ENCODE data around the gene NUDT16. TPM values are rescaled to one million over a fixed set of nuclear protein-coding genes. Genes with fewer than 3 reads are reported as not detected.

NUDT16 gene
- total and polyA plus RNA-seq, 12 donors = 26.7 to 44.1 (median 38.5) TPM

DNA sequence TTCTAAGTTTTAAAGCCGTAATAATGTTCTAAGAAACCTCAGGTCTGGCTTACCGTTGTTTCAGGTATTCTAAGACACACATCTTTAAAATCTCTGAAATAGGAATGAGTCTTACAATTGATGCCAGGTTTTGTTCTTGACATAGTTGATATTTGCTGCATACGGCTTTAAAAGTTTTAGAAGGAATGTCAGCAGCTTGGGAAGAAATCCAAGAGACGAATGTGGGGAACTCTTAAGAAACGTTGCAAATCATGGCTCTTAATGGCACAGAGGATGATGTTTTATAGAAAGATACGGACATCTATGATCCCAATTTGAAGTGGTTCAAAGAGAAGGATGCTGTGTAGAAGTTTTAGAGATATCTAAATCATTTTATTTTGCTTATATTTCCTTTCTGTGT is 11.5 kb downstream of the NUDT16 start:
- intact Hi-C loops (cut with DNase I) = no loop called here
- Histone ChIP-seq H3K27ac (no peak overlapping the region), H3K36me3 (no peaks in the 10 kb centered on the region), H3K4me1 (peaks cover 0 to 16% (median 6%) of the 10 kb centered on the region in 9 donors), H3K9me3 (no peaks in the 10 kb centered on the region), H3K27me3 (no peaks in the 10 kb centered on the region), H3K4me3 (no peak overlapping the region)
- TF ChIP-seq, protein P1, sequence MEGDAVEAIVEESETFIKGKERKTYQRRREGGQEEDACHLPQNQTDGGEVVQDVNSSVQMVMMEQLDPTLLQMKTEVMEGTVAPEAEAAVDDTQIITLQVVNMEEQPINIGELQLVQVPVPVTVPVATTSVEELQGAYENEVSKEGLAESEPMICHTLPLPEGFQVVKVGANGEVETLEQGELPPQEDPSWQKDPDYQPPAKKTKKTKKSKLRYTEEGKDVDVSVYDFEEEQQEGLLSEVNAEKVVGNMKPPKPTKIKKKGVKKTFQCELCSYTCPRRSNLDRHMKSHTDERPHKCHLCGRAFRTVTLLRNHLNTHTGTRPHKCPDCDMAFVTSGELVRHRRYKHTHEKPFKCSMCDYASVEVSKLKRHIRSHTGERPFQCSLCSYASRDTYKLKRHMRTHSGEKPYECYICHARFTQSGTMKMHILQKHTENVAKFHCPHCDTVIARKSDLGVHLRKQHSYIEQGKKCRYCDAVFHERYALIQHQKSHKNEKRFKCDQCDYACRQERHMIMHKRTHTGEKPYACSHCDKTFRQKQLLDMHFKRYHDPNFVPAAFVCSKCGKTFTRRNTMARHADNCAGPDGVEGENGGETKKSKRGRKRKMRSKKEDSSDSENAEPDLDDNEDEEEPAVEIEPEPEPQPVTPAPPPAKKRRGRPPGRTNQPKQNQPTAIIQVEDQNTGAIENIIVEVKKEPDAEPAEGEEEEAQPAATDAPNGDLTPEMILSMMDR (IDR thresholded peaks at IDR 0.05) = no peak
- 56 to 60% methylated on average over 6 of the region's 6 CpGs for WGBS, 2 donors
- no peak for ATAC-seq
- no peak for DNase-seq

GRCh38 chr3:131393868-131394267 is 12.3 kb downstream of the NUDT16 start:
- intact Hi-C loops (cut with DNase I) = no loop called here
- Histone ChIP-seq H3K9me3 (no peaks in the 10 kb centered on the region), H3K27ac (no peak overlapping the region), H3K4me1 (peaks cover 0 to 9% (median 0%) of the 10 kb centered on the region in 9 donors), H3K36me3 (no peaks in the 10 kb centered on the region), H3K27me3 (no peaks in the 10 kb centered on the region), H3K4me3 (no peak overlapping the region)
- TF ChIP-seq, protein P1 (IDR thresholded peaks at IDR 0.05) = no peak
- DNase-seq = no peak
- ATAC-seq = peak in 3 of 8 donors; percentile 54 to 58 (median 55)
- 60 to 71% methylated on average over 4 of the region's 4 CpGs for WGBS, 2 donors

- no peaks in the 10 kb centered on the region for H3K36me3 ChIP-seq
- TF ChIP-seq, protein P1 (IDR thresholded peaks at IDR 0.05) = no peak
- DNase-seq (no peak), ATAC-seq (no peak)
- H3K9me3 ChIP-seq = no peaks in the 10 kb centered on the region
- no peak overlapping the region for H3K27ac ChIP-seq
- intact Hi-C loops (cut with DNase I) = no loop called here
- H3K4me1 ChIP-seq = peaks cover 0 to 9% (median 0%) of the 10 kb centered on the region in 9 donors
- no peak overlapping the region for H3K4me3 ChIP-seq
- no peaks in the 10 kb centered on the region for H3K27me3 ChIP-seq
Measured at GRCh38 chr3:131394400-131394799, 12.8 kb downstream of the NUDT16 start.

- Histone ChIP-seq H3K27me3 (no peaks in the 10 kb centered on the region), H3K4me1 (peaks cover 0 to 10% (median 0%) of the 10 kb centered on the region in 9 donors), H3K9me3 (no peaks in the 10 kb centered on the region), H3K36me3 (no peaks in the 10 kb centered on the region), H3K27ac (no peak overlapping the region), H3K4me3 (no peak overlapping the region)
- ATAC-seq = peak in 5 of 8 donors; percentile 46 to 88 (median 85)
- intact Hi-C loops (cut with DNase I) = loop anchor here in 1 of 10 donors (5.0 kb wide), 1 partner anchor 71 kb away; no protein-coding TSS in a partner anchor
- DNase-seq = no peak
- TF ChIP-seq, protein P1 (IDR thresholded peaks at IDR 0.05) = no peak
Measured at GRCh38 chr3:131396170-131396569, 14.6 kb downstream of the NUDT16 start.

All from heart right ventricle (tissue), 16 donors.